Measurements from ENCODE around the gene PRUNE2. TPM values are rescaled to one million over a fixed set of nuclear protein-coding genes. Genes with fewer than 3 reads are reported as not detected.
A peak's percentile ranks its signal among the peaks of the same experiment; 100 is the strongest.

Gene PRUNE2
- total RNA-seq, 1 donor from 2014 or later: 3.1 TPM

GRCh38 chr9:76654051-76654461 lies 251.9 kb downstream of the PRUNE2 start:
- TF ChIP-seq CTCF (IDR thresholded peaks at IDR 0.05; ENCODE audit: borderline replicate concordance): no peak
- Histone ChIP-seq H3K4me3 (no peak overlapping the region), H3K36me3 (no peaks in the 10 kb centered on the region), H3K27ac (replicated peaks) (no peak overlapping the region), H3K4me1 (peaks cover 24% of the 10 kb centered on the region), H3K9me3 (replicated peaks) (no peaks in the 10 kb centered on the region), H3K27me3 (ENCODE audit: low read depth) (no peaks in the 10 kb centered on the region)
- DNase-seq: no peak
- intact Hi-C loops (cut with micrococcal nuclease): no loop called here

GRCh38 chr9:76652894-76653293 lies 253.0 kb downstream of the PRUNE2 start:
- Histone ChIP-seq H3K36me3 (no peaks in the 10 kb centered on the region), H3K27ac (replicated peaks) (no peak overlapping the region), H3K4me1 (peaks cover 24% of the 10 kb centered on the region), H3K4me3 (no peak overlapping the region), H3K9me3 (replicated peaks) (no peaks in the 10 kb centered on the region), H3K27me3 (ENCODE audit: low read depth) (no peaks in the 10 kb centered on the region)
- no peak for DNase-seq
- intact Hi-C loops (cut with micrococcal nuclease): no loop called here
- TF ChIP-seq CTCF (IDR thresholded peaks at IDR 0.05; ENCODE audit: borderline replicate concordance): no peak

- peaks cover 24% of the 10 kb centered on the region for H3K4me1 ChIP-seq
- H3K4me3 ChIP-seq: peak overlapping the region; percentile 48
- intact Hi-C loops (cut with micrococcal nuclease): no loop called here
- no peak for TF ChIP-seq CTCF (IDR thresholded peaks at IDR 0.05; ENCODE audit: borderline replicate concordance)
- H3K27ac ChIP-seq (replicated peaks): peak overlapping the region; percentile 59
- no peaks in the 10 kb centered on the region for H3K27me3 ChIP-seq (ENCODE audit: low read depth)
- no peaks in the 10 kb centered on the region for H3K9me3 ChIP-seq (replicated peaks)
- DNase-seq: no peak
- no peaks in the 10 kb centered on the region for H3K36me3 ChIP-seq
Measured at GRCh38 chr9:76651119-76651705, 254.7 kb downstream of the PRUNE2 start.

GRCh38 chr9:76650692-76651091 lies 255.2 kb downstream of the PRUNE2 start:
- peaks cover 24% of the 10 kb centered on the region for H3K4me1 ChIP-seq
- H3K27ac ChIP-seq (replicated peaks): peak overlapping the region; percentile 59
- H3K27me3 ChIP-seq (ENCODE audit: low read depth): no peaks in the 10 kb centered on the region
- no peak for TF ChIP-seq CTCF (IDR thresholded peaks at IDR 0.05; ENCODE audit: borderline replicate concordance)
- intact Hi-C loops (cut with micrococcal nuclease): no loop called here
- peak overlapping the region; percentile 48 for H3K4me3 ChIP-seq
- DNase-seq: no peak
- no peaks in the 10 kb centered on the region for H3K36me3 ChIP-seq
- no peaks in the 10 kb centered on the region for H3K9me3 ChIP-seq (replicated peaks)

GRCh38 chr9:76649894-76650293 lies 256.0 kb downstream of the PRUNE2 start:
- Histone ChIP-seq H3K4me1 (peaks cover 18% of the 10 kb centered on the region), H3K4me3 (no peak overlapping the region), H3K36me3 (no peaks in the 10 kb centered on the region), H3K27me3 (ENCODE audit: low read depth) (no peaks in the 10 kb centered on the region), H3K27ac (replicated peaks) (no peak overlapping the region), H3K9me3 (replicated peaks) (no peaks in the 10 kb centered on the region)
- DNase-seq: no peak
- intact Hi-C loops (cut with micrococcal nuclease): no loop called here
- no peak for TF ChIP-seq CTCF (IDR thresholded peaks at IDR 0.05; ENCODE audit: borderline replicate concordance)
